ENCODE results near the gene RELT. TPM values are rescaled to one million over a fixed set of nuclear protein-coding genes. Genes with fewer than 3 reads are reported as not detected.

Gene RELT
- total RNA-seq, 1 experiment from 2014 or later = 24.5 TPM

- Histone ChIP-seq H3K9me3 (ENCODE audit: low read length) (no peaks in the 10 kb centered on the region), H3K9me2 (replicated peaks; ENCODE audit: low read length) (no peaks in the 10 kb centered on the region), H3K36me3 (ENCODE audit: low read depth, low read length) (no peaks in the 10 kb centered on the region), H3K4me2 (ENCODE audit: low read length) (no peak overlapping the region), H3F3A (ENCODE audit: low read length, unreplicated experiment) (no peaks in the 10 kb centered on the region), H3K79me2 (ENCODE audit: low read length) (no peaks in the 10 kb centered on the region), H3K27ac (ENCODE audit: low read length) (no peak overlapping the region), H2AFZ (ENCODE audit: low read length) (no peak overlapping the region), H3K9ac (ENCODE audit: low read length) (no peak overlapping the region), H3K27me3 (ENCODE audit: low read length) (no peaks in the 10 kb centered on the region), H4K20me1 (ENCODE audit: low read length) (no peaks in the 10 kb centered on the region), H3K4me1 (ENCODE audit: insufficient read depth, low read length) (peaks cover 13% of the 10 kb centered on the region), H3K4me3 (ENCODE audit: low read length) (no peak overlapping the region)
- TF ChIP-seq, protein P1, sequence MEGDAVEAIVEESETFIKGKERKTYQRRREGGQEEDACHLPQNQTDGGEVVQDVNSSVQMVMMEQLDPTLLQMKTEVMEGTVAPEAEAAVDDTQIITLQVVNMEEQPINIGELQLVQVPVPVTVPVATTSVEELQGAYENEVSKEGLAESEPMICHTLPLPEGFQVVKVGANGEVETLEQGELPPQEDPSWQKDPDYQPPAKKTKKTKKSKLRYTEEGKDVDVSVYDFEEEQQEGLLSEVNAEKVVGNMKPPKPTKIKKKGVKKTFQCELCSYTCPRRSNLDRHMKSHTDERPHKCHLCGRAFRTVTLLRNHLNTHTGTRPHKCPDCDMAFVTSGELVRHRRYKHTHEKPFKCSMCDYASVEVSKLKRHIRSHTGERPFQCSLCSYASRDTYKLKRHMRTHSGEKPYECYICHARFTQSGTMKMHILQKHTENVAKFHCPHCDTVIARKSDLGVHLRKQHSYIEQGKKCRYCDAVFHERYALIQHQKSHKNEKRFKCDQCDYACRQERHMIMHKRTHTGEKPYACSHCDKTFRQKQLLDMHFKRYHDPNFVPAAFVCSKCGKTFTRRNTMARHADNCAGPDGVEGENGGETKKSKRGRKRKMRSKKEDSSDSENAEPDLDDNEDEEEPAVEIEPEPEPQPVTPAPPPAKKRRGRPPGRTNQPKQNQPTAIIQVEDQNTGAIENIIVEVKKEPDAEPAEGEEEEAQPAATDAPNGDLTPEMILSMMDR (conservative IDR thresholded peaks at IDR 0.05; ENCODE audit: low read depth, low read length) = no peak
- TF ChIP-seq EZH2 (IDR thresholded peaks at IDR 0.05; ENCODE audit: low read length, unreplicated experiment) = no peak
- TF ChIP-seq EZH2phosphoT487 (IDR thresholded peaks at IDR 0.05; ENCODE audit: borderline replicate concordance, low read length) = no peak
- no peak for ATAC-seq
- no peak for DNase-seq
- ChIA-PET CTCF (interaction anchor here (2.0 kb wide), 1 partner anchor 27 kb away, joined by 48 read pairs; the partner anchor contains the start of gene ARHGEF17), POLR2A (ENCODE audit: unreplicated experiment) (no interaction called here)
- intact Hi-C loops (cut with micrococcal nuclease) = no loop called here
- BruUV-seq (replicated peaks) = no TSS peak
Measured at GRCh38 chr11:73333640-73334383, 42.4 kb upstream of the RELT start.

- Histone ChIP-seq H3K36me3 (ENCODE audit: low read depth, low read length) (no peaks in the 10 kb centered on the region), H4K20me1 (ENCODE audit: low read length) (no peaks in the 10 kb centered on the region), H3K27ac (ENCODE audit: low read length) (no peak overlapping the region), H3K27me3 (ENCODE audit: low read length) (no peaks in the 10 kb centered on the region), H3K4me2 (ENCODE audit: low read length) (no peak overlapping the region), H3K9me3 (ENCODE audit: low read length) (no peaks in the 10 kb centered on the region), H2AFZ (ENCODE audit: low read length) (no peak overlapping the region), H3K79me2 (ENCODE audit: low read length) (no peaks in the 10 kb centered on the region), H3F3A (ENCODE audit: low read length, unreplicated experiment) (no peaks in the 10 kb centered on the region), H3K9ac (ENCODE audit: low read length) (no peak overlapping the region), H3K9me2 (replicated peaks; ENCODE audit: low read length) (no peaks in the 10 kb centered on the region), H3K4me1 (ENCODE audit: insufficient read depth, low read length) (peaks cover 13% of the 10 kb centered on the region), H3K4me3 (ENCODE audit: low read length) (no peak overlapping the region)
- BruUV-seq (replicated peaks) = no TSS peak
- peak; percentile 61 for ATAC-seq
- peak; percentile 62 for DNase-seq
- no peak for TF ChIP-seq EZH2phosphoT487 (IDR thresholded peaks at IDR 0.05; ENCODE audit: borderline replicate concordance, low read length)
- no peak for TF ChIP-seq EZH2 (IDR thresholded peaks at IDR 0.05; ENCODE audit: low read length, unreplicated experiment)
- TF ChIP-seq, protein P1 (conservative IDR thresholded peaks at IDR 0.05; ENCODE audit: low read depth, low read length) = no peak
- ChIA-PET CTCF (interaction anchor here (0.6 to 2.0 kb wide), 8 partner anchors 9 to 460 kb away, joined by 3 to 48 read pairs (median 6); partner anchors contain the start of gene ARHGEF17), POLR2A (ENCODE audit: unreplicated experiment) (no interaction called here)
- intact Hi-C loops (cut with micrococcal nuclease) = loop anchor here (1.0 kb wide), 2 partner anchors 27 to 39 kb away; no protein-coding TSS in a partner anchor
Measured at GRCh38 chr11:73334384-73335203, 41.6 kb upstream of the RELT start.

Measured in PC-3 (cell line).